Naive thymus-derived CD8-positive, alpha-beta T cell (primary cell): ENCODE results near the gene C8G. TPM values are rescaled to one million over a fixed set of nuclear protein-coding genes. Genes with fewer than 3 reads are reported as not detected.
A peak's percentile ranks its signal among the peaks of the same experiment; 100 is the strongest.

Experiments used
- ATAC-seq, 2 donors: fragments of 150-1000 bp; cut with Tn5 transposase in 1 of 2; sonication (Bioruptor Pico), chemical (Tn5 transposase) in 1 of 2; 1 replicate in 1 of 2; 2 replicates in 1 of 2; pipeline ENCODE4 v1.10.0; 2021; ENCODE audit warnings: mild to moderate bottlenecking in 2 of 2, moderate library complexity in 2 of 2
- POLR2A ChIA-PET: fragments of 350-600 bp; sonication (Branson Sonifier 250); formaldehyde crosslinking; loops from one replicate; lab custom pipeline; 2021; ENCODE audit warnings: antibody characterized with exemption; lab: Charles Lee
- DNase-seq, 10 donors: peaks; one replicate each; pipeline versions ENCODE4 v3.0.0 to v3.0.0-alpha.2; 2020 to 2022
- H3K27ac Mint-ChIP-seq, 10 donors: one replicate each; pipeline ENCODE4 v1.8.0; 2020 to 2022; ENCODE audit warnings: mild to moderate bottlenecking in 10 of 10, mixed read lengths in 10 of 10, moderate library complexity in 4 of 10, inconsistent platforms in 1 of 10
- H3K27me3 Mint-ChIP-seq, 5 donors: one replicate each; pipeline ENCODE4 v1.8.0; 2021 to 2022; ENCODE audit warnings: mixed read lengths in 5 of 5
- H3K36me3 Mint-ChIP-seq, 3 donors: one replicate each; pipeline ENCODE4 v1.8.0; 2020 to 2022; ENCODE audit warnings: mixed read lengths in 3 of 3, mild to moderate bottlenecking in 2 of 3, inconsistent platforms in 1 of 3
- H3K4me1 Mint-ChIP-seq, 4 donors: one replicate each; pipeline ENCODE4 v1.8.0; 2021 to 2022; ENCODE audit warnings: mixed read lengths in 4 of 4
- H3K4me3 Mint-ChIP-seq, 10 donors: one replicate each; pipeline ENCODE4 v1.8.0; 2020 to 2022; ENCODE audit warnings: mild to moderate bottlenecking in 10 of 10, mixed read lengths in 10 of 10, moderate library complexity in 6 of 10, inconsistent platforms in 1 of 10
- H3K9me3 Mint-ChIP-seq, 9 donors: one replicate each; pipeline ENCODE4 v1.8.0; 2020 to 2022; ENCODE audit warnings: mixed read lengths in 9 of 9, mild to moderate bottlenecking in 3 of 9, inconsistent platforms in 1 of 9, moderate library complexity in 1 of 9
- polyA plus RNA-seq, 3 donors: library from polyadenylated mRNA; unstranded; fragments of 300-500 nt; fragmentation: Illumina TruSeq; gene quantifications; one replicate each; pipeline ENCODE4 v1.2.3, GENCODE V29; 2021
- total RNA-seq, 8 experiments: library from RNA in 2 of 8; stranded (reverse) in 2 of 8; gene quantifications; one replicate each; pipeline ENCODE4 v1.2.3 and lab custom pipeline; 2021 to 2026

The C8G gene
- total and polyA plus RNA-seq, 5 experiments from 2014 or later, result 0.99 to 1.6 TPM; not detected in 3

- ATAC-seq (no peak), DNase-seq (no peak)
- H3K27me3 Mint-ChIP-seq, result no peaks in the 10 kb centered on the region
- H3K4me1 Mint-ChIP-seq, result peaks cover 0 to 8% (median 5%) of the 10 kb centered on the region in 4 donors
- no peaks in the 10 kb centered on the region for H3K9me3 Mint-ChIP-seq
- H3K36me3 Mint-ChIP-seq, result peaks cover 0 to 17% (median 2%) of the 10 kb centered on the region in 3 donors
- POLR2A ChIA-PET, result no interaction called here
- no peak overlapping the region for H3K4me3 Mint-ChIP-seq
- peak overlapping the region in 1 of 10 donors; percentile 19 for H3K27ac Mint-ChIP-seq
Observed at GRCh38 chr9:136936645-136937170, 8.3 kb upstream of the C8G start.

GRCh38 chr9:136937186-136938001 is 7.6 kb upstream of the C8G start:
- no peaks in the 10 kb centered on the region for H3K9me3 Mint-ChIP-seq
- ATAC-seq (no peak), DNase-seq (peak in 1 of 10 donors; percentile 50)

GRCh38 chr9:136939431-136939995 is 5.5 kb upstream of the C8G start:
- POLR2A ChIA-PET, result interaction anchor here (0.6 kb wide), 1 partner anchor 15 kb away, joined by 3 read pairs; no protein-coding TSS in a partner anchor
- H3K36me3 Mint-ChIP-seq, result peaks cover 0 to 23% (median 2%) of the 10 kb centered on the region in 3 donors
- H3K27ac Mint-ChIP-seq, result peak overlapping the region in 1 of 10 donors; percentile 34
- no peaks in the 10 kb centered on the region for H3K27me3 Mint-ChIP-seq
- H3K4me1 Mint-ChIP-seq, result peaks cover 0 to 16% (median 4%) of the 10 kb centered on the region in 4 donors
- H3K4me3 Mint-ChIP-seq, result no peak overlapping the region
- DNase-seq (peak in 1 of 10 donors; percentile 59), ATAC-seq (no peak)
- H3K9me3 Mint-ChIP-seq, result no peaks in the 10 kb centered on the region

More at GRCh38 chr9:136937186-136938001, 7.6 kb upstream of the C8G start:
- POLR2A ChIA-PET, result interaction anchor here (0.6 to 0.7 kb wide), 2 partner anchors 21 to 91 kb away, joined by 3 read pairs; no protein-coding TSS in a partner anchor
- Mint-ChIP-seq H3K27ac (peak overlapping the region in 1 of 10 donors; percentile 19), H3K4me1 (peaks cover 0 to 9% (median 6%) of the 10 kb centered on the region in 4 donors), H3K4me3 (no peak overlapping the region), H3K36me3 (peaks cover 0 to 23% (median 2%) of the 10 kb centered on the region in 3 donors), H3K27me3 (no peaks in the 10 kb centered on the region)

GRCh38 chr9:136939996-136940525 is 5.0 kb upstream of the C8G start:
- Mint-ChIP-seq H3K4me3 (no peak overlapping the region), H3K27ac (no peak overlapping the region), H3K36me3 (peaks cover 0 to 23% (median 2%) of the 10 kb centered on the region in 3 donors), H3K27me3 (no peaks in the 10 kb centered on the region), H3K4me1 (peaks cover 3 to 21% (median 9%) of the 10 kb centered on the region in 4 donors), H3K9me3 (no peaks in the 10 kb centered on the region)
- DNase-seq (peak in 1 of 10 donors; percentile 43), ATAC-seq (no peak)
- POLR2A ChIA-PET, result no interaction called here

- POLR2A ChIA-PET, result no interaction called here
- Mint-ChIP-seq H3K4me1 (peaks cover 3 to 21% (median 9%) of the 10 kb centered on the region in 4 donors), H3K9me3 (no peaks in the 10 kb centered on the region), H3K4me3 (no peak overlapping the region), H3K27ac (no peak overlapping the region), H3K27me3 (no peaks in the 10 kb centered on the region), H3K36me3 (peaks cover 0 to 23% (median 2%) of the 10 kb centered on the region in 3 donors)
- peak in 1 of 10 donors; percentile 59 for DNase-seq
- no peak for ATAC-seq
Observed at GRCh38 chr9:136940526-136941230, 4.4 kb upstream of the C8G start.

GRCh38 chr9:136941231-136942111 is 3.6 kb upstream of the C8G start:
- H3K4me1 Mint-ChIP-seq, result peaks cover 3 to 20% (median 9%) of the 10 kb centered on the region in 4 donors
- POLR2A ChIA-PET, result no interaction called here
- H3K36me3 Mint-ChIP-seq, result peaks cover 0 to 23% (median 2%) of the 10 kb centered on the region in 3 donors
- H3K27me3 Mint-ChIP-seq, result no peaks in the 10 kb centered on the region
- H3K9me3 Mint-ChIP-seq, result no peaks in the 10 kb centered on the region
- DNase-seq (peak in 1 of 10 donors; percentile 63), ATAC-seq (no peak)
- H3K27ac Mint-ChIP-seq, result peak overlapping the region in 1 of 10 donors; percentile 34
- peak overlapping the region in 3 of 10 donors; percentile 24 to 29 (median 29) for H3K4me3 Mint-ChIP-seq

GRCh38 chr9:136942112-136942880 is 2.7 kb upstream of the C8G start:
- Mint-ChIP-seq H3K27me3 (no peaks in the 10 kb centered on the region), H3K9me3 (no peaks in the 10 kb centered on the region), H3K4me1 (peaks cover 5 to 20% (median 9%) of the 10 kb centered on the region in 4 donors), H3K4me3 (peak overlapping the region in 8 of 10 donors; percentile 39 to 74 (median 58)), H3K36me3 (peaks cover 0 to 23% (median 2%) of the 10 kb centered on the region in 3 donors), H3K27ac (no peak overlapping the region)
- POLR2A ChIA-PET, result interaction anchor here (2.1 to 9.5 kb wide), 2 partner anchors 52 to 141 kb away, joined by 7 to 113 read pairs; partner anchors contain the start of genes CLIC3 and PAXX
- DNase-seq (peak in 1 of 10 donors; percentile 60), ATAC-seq (no peak)

- Mint-ChIP-seq H3K27me3 (no peaks in the 10 kb centered on the region), H3K4me1 (peaks cover 5 to 20% (median 9%) of the 10 kb centered on the region in 4 donors), H3K36me3 (peaks cover 0 to 23% (median 2%) of the 10 kb centered on the region in 3 donors), H3K9me3 (no peaks in the 10 kb centered on the region), H3K27ac (no peak overlapping the region), H3K4me3 (peak overlapping the region in 6 of 10 donors; percentile 26 to 76 (median 55))
- ATAC-seq (no peak), DNase-seq (no peak)
- POLR2A ChIA-PET, result interaction anchor here (1.2 to 9.5 kb wide), 4 partner anchors 52 to 298 kb away, joined by 3 to 113 read pairs (median 6); partner anchors contain the start of genes CLIC3, PAXX and TMEM141
Observed at GRCh38 chr9:136942881-136943230, 2.2 kb upstream of the C8G start.

- Mint-ChIP-seq H3K9me3 (no peaks in the 10 kb centered on the region), H3K4me3 (peak overlapping the region; percentile 72 to 89 (median 81)), H3K27ac (peak overlapping the region in 9 of 10 donors; percentile 22 to 87 (median 75)), H3K27me3 (no peaks in the 10 kb centered on the region), H3K36me3 (peaks cover 0 to 20% (median 2%) of the 10 kb centered on the region in 3 donors), H3K4me1 (peaks cover 5 to 25% (median 11%) of the 10 kb centered on the region in 4 donors)
- POLR2A ChIA-PET, result interaction anchor here (0.7 to 9.5 kb wide), 14 partner anchors 51 to 405 kb away, joined by 3 to 113 read pairs (median 3); partner anchors contain the start of genes CLIC3, EDF1, PAXX and RABL6
- peak in 1 of 2 donors; percentile 20 for ATAC-seq
- DNase-seq, result peak in 3 of 10 donors; percentile 20 to 64 (median 32)
Observed at GRCh38 chr9:136943291-136944211, 1.5 kb upstream of the C8G start.
